HG03460 (cell line): ENCODE data around the gene EEIG1.
"Not testable (repeated sequence)": the region's sequence is repeated elsewhere in the genome, so short reads cannot be mapped to it uniquely, and the experiment has no call there.

ENCODE experiments used
- ATAC-seq: cut with Tn5 transposase; IDR thresholded peaks from one replicate; pipeline ENCODE4 v1.9.1; 2021; ENCODE audit not compliant: unreplicated experiment

The EEIG1 gene

GRCh38 chr9:127980706-127981558 lies at the start of gene EEIG1:
EEIG1 (minus strand) TSS chr9:127980989; CDS start chr9:127980137, 852 bp downstream.
- peak; percentile 60 for ATAC-seq

GRCh38 chr9:128027705-128028104 lies 46.9 kb upstream of the EEIG1 start:
- ATAC-seq, result no peak

DNA sequence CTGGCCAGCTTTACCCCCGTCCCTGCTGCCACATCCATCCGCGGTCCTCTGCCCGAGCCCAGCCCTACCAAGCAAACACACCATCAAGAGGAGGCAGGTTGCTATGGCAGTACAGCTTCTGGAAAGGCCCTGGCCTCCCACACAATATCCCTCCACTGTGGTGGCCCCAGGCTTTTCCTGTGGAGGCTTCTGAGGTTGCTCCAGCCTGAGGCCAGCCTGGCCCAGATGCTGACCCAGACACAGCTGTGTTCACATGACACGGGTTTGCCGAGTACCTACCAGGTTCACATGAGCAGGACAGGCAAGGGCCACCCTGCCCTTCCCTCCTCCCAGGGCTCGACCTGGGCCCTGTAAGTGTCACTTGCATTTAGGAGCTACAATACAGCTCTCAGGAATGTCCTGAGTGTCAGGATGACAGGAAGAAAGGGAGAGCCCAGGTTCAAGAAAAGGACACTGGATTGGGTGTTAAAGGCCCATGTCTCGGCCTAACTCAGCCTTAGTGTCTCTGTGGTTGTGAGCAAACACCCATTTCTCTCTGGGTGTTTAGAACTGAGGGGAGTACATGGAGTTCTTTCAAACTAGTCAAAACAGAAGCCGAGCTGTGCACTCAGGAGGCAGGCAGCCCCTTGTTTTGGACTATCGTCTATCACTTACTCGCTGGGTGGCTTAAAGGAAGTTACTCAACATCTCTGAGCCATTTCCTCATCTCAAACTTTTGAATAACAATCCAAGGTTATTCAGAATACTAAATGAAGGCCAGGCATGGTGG lies 46.2 kb upstream of the EEIG1 start:
- peak; percentile 13 for ATAC-seq

DNA sequence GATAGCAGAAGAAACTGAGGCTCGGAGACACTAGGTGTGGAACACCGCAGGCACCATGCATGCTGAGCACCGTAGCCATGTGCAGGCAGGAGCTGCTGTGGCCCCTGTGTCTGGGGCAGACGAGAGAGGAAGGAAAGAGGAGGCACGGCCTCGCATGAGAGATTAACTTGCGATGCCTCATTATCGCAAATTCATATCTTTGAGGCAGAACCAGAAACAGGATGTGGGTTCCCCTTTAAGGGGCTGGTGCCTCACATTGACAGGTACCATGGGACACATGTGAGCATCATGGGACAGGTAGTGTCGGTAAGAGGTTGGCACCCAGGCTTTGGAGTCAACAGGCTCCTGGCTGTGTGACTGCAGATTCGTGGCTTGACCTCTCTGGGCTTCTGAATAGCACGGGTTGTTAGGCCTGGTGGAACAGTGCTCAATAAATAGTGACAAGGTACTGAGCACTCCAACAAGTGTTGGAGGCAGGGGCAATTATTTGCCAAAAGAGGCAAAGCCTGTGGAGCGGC lies 45.5 kb upstream of the EEIG1 start:
- peak; percentile 51 for ATAC-seq

GRCh38 chr9:128025736-128026135 lies 44.9 kb upstream of the EEIG1 start:
- ATAC-seq, result no peak

DNA sequence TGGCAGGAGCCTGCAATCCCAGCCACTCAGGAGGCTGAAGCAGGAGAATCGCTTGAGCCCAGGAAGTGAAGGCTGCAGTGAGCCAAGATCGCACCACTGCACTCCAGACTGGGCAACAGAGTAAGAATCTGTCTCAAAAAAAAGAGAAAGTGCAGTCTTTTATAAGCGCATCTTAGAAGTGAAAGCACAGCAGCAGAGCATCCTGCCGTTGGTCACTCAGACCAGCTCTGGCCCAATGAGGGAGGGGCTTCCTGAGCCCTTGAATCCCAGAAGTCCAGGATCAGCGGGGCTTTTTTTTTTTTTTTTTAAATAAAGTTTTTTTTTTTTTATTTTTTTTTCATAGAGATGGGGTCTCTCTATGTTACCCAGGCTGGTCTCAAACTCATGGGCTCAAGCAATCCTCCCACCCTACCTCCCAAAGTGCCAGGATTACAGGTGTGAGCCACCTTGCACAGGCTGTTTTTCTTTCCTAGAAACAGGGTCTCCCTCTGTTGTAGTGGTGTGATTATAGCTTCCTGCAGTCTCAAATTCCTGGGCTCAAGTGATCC lies 44.0 kb upstream of the EEIG1 start:
- no peak for ATAC-seq

GRCh38 chr9:128023671-128024070 lies 42.9 kb upstream of the EEIG1 start:
- ATAC-seq, result not testable (repeated sequence)

GRCh38 chr9:128022886-128023285 lies 42.1 kb upstream of the EEIG1 start:
- no peak for ATAC-seq

- ATAC-seq, result no peak
Measured at GRCh38 chr9:128021098-128021497, 40.3 kb upstream of the EEIG1 start.

DNA sequence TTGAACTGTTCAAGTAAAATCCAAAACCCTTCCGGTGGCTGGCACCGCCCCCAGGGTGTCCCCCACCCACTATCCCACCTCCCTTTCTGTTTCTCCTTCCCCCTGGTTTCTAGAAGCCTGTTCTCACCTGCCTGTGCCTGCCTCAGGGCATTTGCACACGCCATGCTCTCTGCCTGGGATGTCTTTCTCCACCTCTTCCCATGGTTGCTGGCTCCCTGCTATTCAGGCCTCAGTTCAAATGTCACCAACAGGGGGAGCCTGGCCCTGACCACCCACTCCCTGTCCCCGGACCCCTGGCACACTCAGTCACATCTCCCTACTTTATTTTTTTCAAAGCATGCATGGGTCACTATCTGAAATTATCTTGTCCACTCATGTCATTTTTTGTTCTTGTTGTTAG lies 39.9 kb upstream of the EEIG1 start:
- ATAC-seq, result no peak

- ATAC-seq, result no peak
Measured at GRCh38 chr9:128015696-128016095, 34.9 kb upstream of the EEIG1 start.

DNA sequence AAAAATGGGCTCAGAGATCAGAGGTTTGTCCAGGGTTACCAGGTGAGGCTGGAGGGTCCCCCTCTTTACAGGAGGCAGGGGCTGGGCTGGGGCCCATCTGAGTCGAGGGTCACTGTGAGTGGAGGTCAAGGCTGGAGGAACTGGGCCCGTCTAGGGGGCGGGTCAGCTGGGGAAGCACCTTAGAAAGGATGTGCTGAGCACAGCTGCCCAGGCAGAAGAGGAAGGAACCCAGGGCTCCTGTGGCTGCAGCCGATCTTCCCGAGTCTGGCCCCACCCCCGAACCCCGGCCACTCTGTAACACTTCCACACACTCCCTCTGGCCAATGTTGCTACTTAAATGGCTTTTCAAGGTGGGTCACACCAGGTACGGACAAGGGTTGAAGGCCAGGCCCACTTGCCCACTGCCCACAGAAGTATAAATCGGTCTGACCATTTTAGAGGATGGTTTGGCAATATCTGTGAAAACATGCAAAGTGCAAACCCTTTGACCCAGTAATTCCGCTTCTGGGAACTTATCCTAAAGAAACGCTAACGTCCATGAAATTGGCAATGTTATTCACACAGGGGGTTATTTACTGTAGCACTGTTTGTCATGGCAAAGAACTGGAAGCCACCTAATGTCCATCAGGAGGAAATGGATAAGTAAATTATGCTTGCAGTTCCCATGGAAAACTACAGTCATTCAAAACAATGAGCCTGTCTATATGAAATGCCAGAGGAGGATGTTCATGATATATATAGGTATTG lies 30.5 kb upstream of the EEIG1 start:
- ATAC-seq, result no peak

- ATAC-seq, result no peak
Measured at GRCh38 chr9:128009639-128010038, 28.9 kb upstream of the EEIG1 start.

DNA sequence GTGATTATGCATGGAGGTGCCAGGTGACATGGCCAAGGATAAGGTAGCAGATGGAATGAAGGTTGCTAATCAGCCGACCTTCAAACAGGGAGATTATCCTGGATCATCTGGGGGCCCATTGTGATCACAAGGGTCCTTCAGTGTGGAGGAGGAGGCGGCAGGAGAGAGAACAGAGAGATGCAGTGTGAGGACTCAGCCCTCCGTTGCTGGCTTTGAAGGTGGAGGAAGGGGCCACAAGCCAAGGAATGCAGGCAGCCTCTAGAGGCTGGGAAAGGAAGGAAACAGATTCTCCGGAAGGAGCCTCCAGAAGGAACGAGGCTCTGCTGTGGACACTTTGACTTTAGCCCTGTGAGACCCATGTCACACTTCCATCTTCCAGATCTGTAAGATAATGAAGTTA lies 27.4 kb upstream of the EEIG1 start:
- no peak for ATAC-seq

- ATAC-seq, result no peak
Measured at GRCh38 chr9:128007566-128008138, 26.9 kb upstream of the EEIG1 start.

DNA sequence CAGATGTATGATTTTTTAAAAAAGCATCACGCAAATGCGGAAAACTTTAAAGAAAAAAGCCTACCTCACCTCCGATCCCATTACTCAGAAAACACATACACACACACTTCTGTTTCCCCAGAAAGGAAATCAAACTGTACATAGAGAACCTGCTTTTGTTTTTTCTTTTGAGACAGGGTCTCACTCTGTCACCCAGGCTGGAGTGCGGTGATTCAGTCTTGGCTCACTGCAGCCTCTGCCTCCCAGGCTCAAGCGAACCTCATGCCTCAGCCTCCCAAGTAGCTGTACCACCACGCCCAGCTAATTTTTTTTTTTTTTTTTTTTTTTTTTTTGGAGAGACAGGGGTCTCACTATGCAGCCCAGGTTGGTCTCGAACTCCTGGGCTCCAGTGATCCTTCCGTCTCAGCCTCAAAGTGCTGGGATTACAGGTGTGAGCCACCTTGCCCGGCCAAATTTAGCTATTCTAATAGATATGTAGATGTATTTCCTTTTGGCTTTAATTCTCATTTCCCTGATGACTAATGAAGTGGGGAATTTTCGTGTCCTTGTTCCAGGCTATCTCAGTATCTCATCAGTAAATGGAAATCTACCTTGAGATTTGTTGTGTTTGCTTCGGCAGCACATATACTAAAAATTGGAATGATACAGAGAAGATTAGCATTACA lies 25.7 kb upstream of the EEIG1 start:
- ATAC-seq, result no peak

- no peak for ATAC-seq
Measured at GRCh38 chr9:128005923-128006322, 25.1 kb upstream of the EEIG1 start.

GRCh38 chr9:128003966-128004604 lies 23.3 kb upstream of the EEIG1 start:
- no peak for ATAC-seq

DNA sequence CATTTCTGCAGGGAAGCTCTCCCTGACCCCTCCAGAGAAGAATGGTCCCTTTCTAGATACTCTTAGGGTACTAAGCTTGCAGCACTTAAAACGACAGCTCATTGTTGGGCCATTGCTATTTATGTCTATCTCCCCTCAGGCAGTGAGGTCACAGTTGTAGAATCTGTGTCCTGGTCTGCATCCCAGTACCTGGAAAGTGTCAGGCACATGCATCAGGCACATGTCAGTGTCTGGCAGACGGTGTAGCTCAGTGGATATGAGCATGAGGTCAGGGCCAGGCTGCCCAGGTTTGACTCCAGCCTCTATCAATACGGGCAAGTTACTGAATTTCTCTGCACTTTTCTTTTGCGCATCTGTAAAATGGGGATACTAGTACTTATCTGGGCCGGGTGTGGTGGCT lies 22.2 kb upstream of the EEIG1 start:
- no peak for ATAC-seq
